ENCODE data around the gene PAIP1. TPM values are rescaled to one million over a fixed set of nuclear protein-coding genes. Genes with fewer than 3 reads are reported as not detected.

Gene PAIP1
- total RNA-seq, 1 experiment from 2014 or later, result 118 TPM

DNA sequence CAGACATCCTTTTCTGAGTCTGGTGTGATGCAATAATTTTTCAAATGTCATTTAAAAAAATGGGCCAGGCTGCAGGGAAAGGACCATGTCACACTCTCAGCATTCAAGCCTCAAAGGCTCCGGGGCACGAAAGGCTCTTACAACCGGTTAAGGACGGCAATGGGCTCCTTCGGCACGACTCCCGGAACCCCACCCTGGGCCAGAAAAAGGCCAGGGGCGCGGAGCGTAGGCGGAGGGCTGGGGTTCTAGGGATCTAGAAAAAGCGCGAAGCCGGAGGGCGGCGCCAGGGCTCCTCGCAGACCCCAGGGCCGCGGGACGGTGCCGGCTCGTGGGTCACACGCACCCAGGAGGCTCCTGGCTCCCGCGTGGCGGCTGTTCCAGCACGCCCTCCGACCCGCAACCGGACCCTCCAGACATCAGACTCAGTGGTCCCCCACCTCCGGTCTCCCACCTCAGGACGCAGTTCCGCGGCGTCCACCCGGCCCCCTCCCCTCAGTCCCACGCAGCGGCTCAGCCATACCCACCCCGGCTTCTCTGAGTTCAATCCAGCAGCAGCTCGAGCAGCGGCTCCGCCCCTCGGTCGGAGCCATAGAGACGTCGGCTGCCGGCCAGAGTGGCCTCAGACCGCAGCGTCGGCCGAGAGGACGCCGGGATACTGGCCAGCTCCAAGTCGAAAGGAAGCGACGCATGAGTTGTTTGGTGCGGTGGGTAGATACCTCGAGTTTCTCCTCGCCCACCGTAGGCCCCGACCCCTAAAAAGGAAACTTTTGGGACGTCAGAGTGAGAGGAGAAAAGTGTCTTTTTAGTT lies 73.4 kb downstream of the PAIP1 start, which contains the start of gene TMEM267:
TMEM267 (minus strand) TSS at position 568 of the 808 bp plus-strand sequence. CDS start 29,896 bp downstream, outside the sequence.
- intact Hi-C loops (cut with micrococcal nuclease; ENCODE audit: unreplicated experiment), result loop anchor here (5.0 kb wide), 2 partner anchors 86 to 176 kb away; no protein-coding TSS in a partner anchor
- Histone ChIP-seq H3K36me3 (ENCODE audit: insufficient read depth, low read length, poor library complexity, severe bottlenecking) (peaks cover 3% of the 10 kb centered on the region), H3K4me1 (ENCODE audit: insufficient read depth, low read length, poor library complexity, severe bottlenecking) (peaks cover 13% of the 10 kb centered on the region), H3K27me3 (replicated peaks; ENCODE audit: insufficient read depth, low read depth, low read length, poor library complexity) (no peaks in the 10 kb centered on the region), H3K9me3 (ENCODE audit: low read depth, low read length, poor library complexity, severe bottlenecking) (no peaks in the 10 kb centered on the region), H3K4me3 (ENCODE audit: low read depth, low read length, poor library complexity, severe bottlenecking) (peak within 1 kb of the TSS; percentile 83), H3K27ac (ENCODE audit: low read depth, low read length, poor library complexity, severe bottlenecking) (peak within 1 kb of the TSS; percentile 94)
- ChIA-PET POLR2A (ENCODE audit: low non-redundant PET) (interaction anchor here (0.5 to 0.9 kb wide), 3 partner anchors 31 to 173 kb away, joined by 3 to 9 read pairs (median 6); partner anchors contain the start of gene C5orf34), CTCF (interaction anchor here (0.6 to 1.3 kb wide), 6 partner anchors 82 to 1295 kb away, joined by 3 to 7 read pairs (median 4); no protein-coding TSS in a partner anchor)
- BruUV-seq (replicated peaks), result no TSS peak
- peak; percentile 96 for DNase-seq (ENCODE audit: low spot score)
- TF ChIP-seq EZH2 (IDR thresholded peaks at IDR 0.05; ENCODE audit: borderline replicate concordance, low read depth, low read length, poor library complexity, severe bottlenecking), result no peak
- TF ChIP-seq, protein P1, sequence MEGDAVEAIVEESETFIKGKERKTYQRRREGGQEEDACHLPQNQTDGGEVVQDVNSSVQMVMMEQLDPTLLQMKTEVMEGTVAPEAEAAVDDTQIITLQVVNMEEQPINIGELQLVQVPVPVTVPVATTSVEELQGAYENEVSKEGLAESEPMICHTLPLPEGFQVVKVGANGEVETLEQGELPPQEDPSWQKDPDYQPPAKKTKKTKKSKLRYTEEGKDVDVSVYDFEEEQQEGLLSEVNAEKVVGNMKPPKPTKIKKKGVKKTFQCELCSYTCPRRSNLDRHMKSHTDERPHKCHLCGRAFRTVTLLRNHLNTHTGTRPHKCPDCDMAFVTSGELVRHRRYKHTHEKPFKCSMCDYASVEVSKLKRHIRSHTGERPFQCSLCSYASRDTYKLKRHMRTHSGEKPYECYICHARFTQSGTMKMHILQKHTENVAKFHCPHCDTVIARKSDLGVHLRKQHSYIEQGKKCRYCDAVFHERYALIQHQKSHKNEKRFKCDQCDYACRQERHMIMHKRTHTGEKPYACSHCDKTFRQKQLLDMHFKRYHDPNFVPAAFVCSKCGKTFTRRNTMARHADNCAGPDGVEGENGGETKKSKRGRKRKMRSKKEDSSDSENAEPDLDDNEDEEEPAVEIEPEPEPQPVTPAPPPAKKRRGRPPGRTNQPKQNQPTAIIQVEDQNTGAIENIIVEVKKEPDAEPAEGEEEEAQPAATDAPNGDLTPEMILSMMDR (conservative IDR thresholded peaks at IDR 0.05; ENCODE audit: low read depth, low read length), result no peak

GRCh38 chr5:43482490-43483297 lies 74.2 kb downstream of the PAIP1 start:
- Histone ChIP-seq H3K27ac (ENCODE audit: low read depth, low read length, poor library complexity, severe bottlenecking) (peak overlapping the region; percentile 94), H3K36me3 (ENCODE audit: insufficient read depth, low read length, poor library complexity, severe bottlenecking) (no peaks in the 10 kb centered on the region), H3K4me1 (ENCODE audit: insufficient read depth, low read length, poor library complexity, severe bottlenecking) (peaks cover 13% of the 10 kb centered on the region), H3K9me3 (ENCODE audit: low read depth, low read length, poor library complexity, severe bottlenecking) (no peaks in the 10 kb centered on the region), H3K4me3 (ENCODE audit: low read depth, low read length, poor library complexity, severe bottlenecking) (peak overlapping the region; percentile 83), H3K27me3 (replicated peaks; ENCODE audit: insufficient read depth, low read depth, low read length, poor library complexity) (no peaks in the 10 kb centered on the region)
- intact Hi-C loops (cut with micrococcal nuclease; ENCODE audit: unreplicated experiment), result loop anchor here (5.0 kb wide), 2 partner anchors 85 to 175 kb away; no protein-coding TSS in a partner anchor
- ChIA-PET CTCF (interaction anchor here (0.8 kb wide), 1 partner anchor 377 kb away, joined by 3 read pairs; no protein-coding TSS in a partner anchor), POLR2A (ENCODE audit: low non-redundant PET) (no interaction called here)
- DNase-seq (ENCODE audit: low spot score), result peak; percentile 14
- BruUV-seq (replicated peaks), result TSS peak; percentile 60
- TF ChIP-seq, protein P1 (conservative IDR thresholded peaks at IDR 0.05; ENCODE audit: low read depth, low read length), result no peak
- TF ChIP-seq EZH2 (IDR thresholded peaks at IDR 0.05; ENCODE audit: borderline replicate concordance, low read depth, low read length, poor library complexity, severe bottlenecking), result no peak

Other genes starting within 250 kb of the PAIP1 start
- 142 and 162 TPM in 2 replicates for gene HMGCS1, start 243.7 kb downstream of the PAIP1 start, total RNA-seq (2021)
- gene CCL28, start 144.7 kb downstream of the PAIP1 start, total RNA-seq (2021), result 0.32 and 0.57 TPM in 2 replicates
- gene TMEM267, start 73.2 kb downstream of the PAIP1 start, total RNA-seq (2021), result 9.7 and 9.8 TPM in 2 replicates
- 15.0 and 17.0 TPM in 2 replicates for gene C5orf34, start 41.9 kb downstream of the PAIP1 start, total RNA-seq (2021)
- gene NNT, start 46.1 kb upstream of the PAIP1 start, total RNA-seq (2021), result 65.4 and 71.6 TPM in 2 replicates